Measurements from ENCODE around the gene NAT14. TPM values are rescaled to one million over a fixed set of nuclear protein-coding genes. Genes with fewer than 3 reads are reported as not detected.
A peak's percentile ranks its signal among the peaks of the same experiment; 100 is the strongest.

Gene NAT14
- total RNA-seq, 2 experiments from 2014 or later, result 10.5 to 14.7 TPM

DNA sequence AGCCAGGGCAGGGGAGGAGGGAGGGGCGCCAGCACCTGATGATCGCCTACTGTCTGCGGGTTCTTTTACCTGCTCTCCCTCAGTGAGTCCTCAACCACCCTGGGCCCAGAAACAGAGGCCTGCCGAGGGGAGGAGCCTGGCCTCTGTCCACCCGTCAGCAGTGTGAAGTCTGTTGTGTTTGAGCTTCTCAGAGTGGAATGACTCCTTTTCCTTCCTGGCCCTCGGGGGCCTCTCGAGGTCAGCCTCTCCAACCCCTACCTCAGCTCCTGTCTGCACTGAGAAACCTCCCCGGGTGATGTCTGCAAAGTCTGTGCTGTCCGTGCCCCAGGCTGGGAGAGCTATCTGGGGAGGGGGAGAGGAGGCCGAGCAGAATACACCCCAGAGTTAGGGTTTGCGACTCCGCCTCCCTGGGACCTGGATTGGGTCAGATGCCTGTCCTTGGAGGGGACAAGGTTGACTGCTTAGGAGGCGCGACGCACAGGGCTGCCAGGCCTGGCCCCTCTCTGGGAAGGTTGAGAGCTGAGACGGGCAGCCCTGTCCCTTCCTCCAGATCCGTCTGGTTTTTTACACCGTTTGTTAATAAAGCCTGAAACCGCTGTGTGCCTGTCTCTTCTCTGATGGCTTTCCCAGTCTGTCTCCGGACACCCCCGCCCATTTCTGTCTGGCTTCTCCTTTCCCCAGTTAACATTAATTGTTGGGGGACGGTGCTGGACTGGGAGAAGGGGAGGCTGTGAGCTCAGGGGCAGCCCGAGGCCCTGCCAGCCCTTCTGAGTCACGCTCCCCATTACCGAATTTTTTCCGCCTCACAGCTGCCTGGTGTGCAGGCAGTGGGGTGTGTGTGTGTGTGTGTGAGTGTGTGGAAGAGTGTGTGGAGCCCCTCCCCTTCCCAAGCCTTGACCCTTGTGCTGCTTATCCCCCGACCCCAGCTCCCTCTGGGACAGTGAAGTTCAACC lies 2.3 kb downstream of the NAT14 start:
- Histone ChIP-seq H3K9me3 (ENCODE audit: control insufficient read depth in 1 of 2, insufficient read depth in 1 of 2, low read length in 2 of 2) (no peaks in the 10 kb centered on the region), H3K36me3 (ENCODE audit: insufficient read depth, low read length) (peaks cover 5% of the 10 kb centered on the region), H3K27me3 (ENCODE audit: control insufficient read depth in 1 of 2, insufficient read depth in 2 of 2, low read length in 2 of 2) (peaks cover 0 to 7% of the 10 kb centered on the region in 2 experiments), H3K4me1 (ENCODE audit: insufficient read depth, low read length) (peaks cover 27% of the 10 kb centered on the region), H3K27ac (ENCODE audit: low read depth in 1 of 2, low read length in 2 of 2) (no peak overlapping the region), H3K4me3 (ENCODE audit: low read length) (no peak overlapping the region)
- ChIA-PET POLR2A (interaction anchor here (1.0 to 3.5 kb wide), 3 partner anchors 11 to 167 kb away, joined by 3 to 29 read pairs (median 4); partner anchors contain the start of genes U2AF2 and ZNF628), CTCF (interaction anchor here (2.2 kb wide), 1 partner anchor 17 kb away, joined by 7 read pairs; no protein-coding TSS in a partner anchor)
- no peak for ATAC-seq (ENCODE audit: poor library complexity)
- Mint-ChIP-seq H3K4me3 (peak overlapping the region; percentile 42), H3K36me3 (ENCODE audit: low read depth) (no peaks in the 10 kb centered on the region), H3K9me3 (no peaks in the 10 kb centered on the region), H3K27me3 (no peaks in the 10 kb centered on the region), H3K27ac (peak overlapping the region; percentile 51), H3K4me1 (ENCODE audit: low read depth) (peaks cover 11% of the 10 kb centered on the region)
- DNase-seq, result peak in 2 of 14 experiments; percentile 42 to 52
- intact Hi-C loops (cut with DNase I, micrococcal nuclease), result no loop called here
- TF ChIP-seq, protein P1, sequence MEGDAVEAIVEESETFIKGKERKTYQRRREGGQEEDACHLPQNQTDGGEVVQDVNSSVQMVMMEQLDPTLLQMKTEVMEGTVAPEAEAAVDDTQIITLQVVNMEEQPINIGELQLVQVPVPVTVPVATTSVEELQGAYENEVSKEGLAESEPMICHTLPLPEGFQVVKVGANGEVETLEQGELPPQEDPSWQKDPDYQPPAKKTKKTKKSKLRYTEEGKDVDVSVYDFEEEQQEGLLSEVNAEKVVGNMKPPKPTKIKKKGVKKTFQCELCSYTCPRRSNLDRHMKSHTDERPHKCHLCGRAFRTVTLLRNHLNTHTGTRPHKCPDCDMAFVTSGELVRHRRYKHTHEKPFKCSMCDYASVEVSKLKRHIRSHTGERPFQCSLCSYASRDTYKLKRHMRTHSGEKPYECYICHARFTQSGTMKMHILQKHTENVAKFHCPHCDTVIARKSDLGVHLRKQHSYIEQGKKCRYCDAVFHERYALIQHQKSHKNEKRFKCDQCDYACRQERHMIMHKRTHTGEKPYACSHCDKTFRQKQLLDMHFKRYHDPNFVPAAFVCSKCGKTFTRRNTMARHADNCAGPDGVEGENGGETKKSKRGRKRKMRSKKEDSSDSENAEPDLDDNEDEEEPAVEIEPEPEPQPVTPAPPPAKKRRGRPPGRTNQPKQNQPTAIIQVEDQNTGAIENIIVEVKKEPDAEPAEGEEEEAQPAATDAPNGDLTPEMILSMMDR (IDR thresholded peaks at IDR 0.05), result no peak

DNA sequence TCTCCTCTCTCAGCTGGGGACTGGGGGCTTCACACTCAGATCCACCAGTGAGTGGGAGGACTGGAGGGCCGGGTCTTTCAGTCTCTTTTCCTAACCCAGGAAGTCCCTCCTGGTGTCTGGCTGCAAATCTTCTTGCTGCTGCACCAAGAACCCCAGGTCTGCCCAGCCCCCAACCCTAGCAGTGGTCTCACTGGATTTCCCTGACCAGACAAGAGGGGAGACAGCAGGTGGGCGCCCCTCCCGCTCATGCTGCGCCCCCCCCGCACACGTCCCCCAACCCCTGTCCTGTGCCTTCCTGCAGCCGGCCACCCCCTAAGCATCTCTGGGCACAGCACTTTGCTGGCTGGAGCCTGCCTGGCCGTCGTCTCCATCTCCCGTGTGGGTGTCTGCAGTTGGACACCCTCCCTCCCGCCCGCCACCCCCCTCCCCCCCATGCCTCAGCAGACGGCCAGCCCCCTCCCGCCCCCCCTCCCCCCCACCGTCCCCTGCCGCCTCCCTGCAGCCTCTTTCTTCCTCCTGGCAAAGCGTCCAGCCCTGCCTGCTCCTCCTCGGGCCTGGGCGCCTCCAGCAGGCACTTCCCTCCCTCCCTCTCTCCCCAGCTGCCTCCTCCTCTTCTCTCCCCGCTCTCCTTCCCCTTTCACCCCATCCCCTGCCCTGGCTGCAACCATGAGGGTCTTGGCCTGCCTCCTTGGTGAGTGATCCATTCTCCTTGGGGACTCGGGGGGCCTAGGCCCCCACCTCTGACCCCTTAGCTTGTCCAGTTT lies 3.1 kb downstream of the NAT14 start, which contains the start of gene SSC5D:
Gene SSC5D (plus strand): TSS at position 513 of the 764 bp plus-strand sequence. CDS start 154 bp downstream, at position 667.
- H3K36me3 ChIP-seq (ENCODE audit: insufficient read depth, low read length), result peaks cover 5% of the 10 kb centered on the region
- ChIA-PET POLR2A (interaction anchor here (1.1 to 3.5 kb wide), 3 partner anchors 11 to 167 kb away, joined by 3 to 29 read pairs (median 4); partner anchors contain the start of genes U2AF2 and ZNF628), CTCF (no interaction called here)
- H3K27ac Mint-ChIP-seq, result peak within 1 kb of the TSS; percentile 51
- H3K27me3 Mint-ChIP-seq, result no peaks in the 10 kb centered on the region
- TF ChIP-seq, protein P1 (IDR thresholded peaks at IDR 0.05), result no peak
- no peaks in the 10 kb centered on the region for H3K9me3 Mint-ChIP-seq
- no peaks in the 10 kb centered on the region for H3K36me3 Mint-ChIP-seq (ENCODE audit: low read depth)
- H3K9me3 ChIP-seq (ENCODE audit: control insufficient read depth in 1 of 2, insufficient read depth in 1 of 2, low read length in 2 of 2), result no peaks in the 10 kb centered on the region
- intact Hi-C loops (cut with DNase I, micrococcal nuclease), result no loop called here
- ATAC-seq (ENCODE audit: poor library complexity) (no peak), DNase-seq (no peak)
- no peak within 1 kb of the TSS for H3K27ac ChIP-seq (ENCODE audit: low read depth in 1 of 2, low read length in 2 of 2)
- H3K4me1 Mint-ChIP-seq (ENCODE audit: low read depth), result peaks cover 11% of the 10 kb centered on the region
- no peak within 1 kb of the TSS for H3K4me3 ChIP-seq (ENCODE audit: low read length)
- H3K27me3 ChIP-seq (ENCODE audit: control insufficient read depth in 1 of 2, insufficient read depth in 2 of 2, low read length in 2 of 2), result peaks cover 0 to 7% of the 10 kb centered on the region in 2 experiments
- H3K4me1 ChIP-seq (ENCODE audit: insufficient read depth, low read length), result peaks cover 26% of the 10 kb centered on the region
- H3K4me3 Mint-ChIP-seq, result peak within 1 kb of the TSS; percentile 30

DNA sequence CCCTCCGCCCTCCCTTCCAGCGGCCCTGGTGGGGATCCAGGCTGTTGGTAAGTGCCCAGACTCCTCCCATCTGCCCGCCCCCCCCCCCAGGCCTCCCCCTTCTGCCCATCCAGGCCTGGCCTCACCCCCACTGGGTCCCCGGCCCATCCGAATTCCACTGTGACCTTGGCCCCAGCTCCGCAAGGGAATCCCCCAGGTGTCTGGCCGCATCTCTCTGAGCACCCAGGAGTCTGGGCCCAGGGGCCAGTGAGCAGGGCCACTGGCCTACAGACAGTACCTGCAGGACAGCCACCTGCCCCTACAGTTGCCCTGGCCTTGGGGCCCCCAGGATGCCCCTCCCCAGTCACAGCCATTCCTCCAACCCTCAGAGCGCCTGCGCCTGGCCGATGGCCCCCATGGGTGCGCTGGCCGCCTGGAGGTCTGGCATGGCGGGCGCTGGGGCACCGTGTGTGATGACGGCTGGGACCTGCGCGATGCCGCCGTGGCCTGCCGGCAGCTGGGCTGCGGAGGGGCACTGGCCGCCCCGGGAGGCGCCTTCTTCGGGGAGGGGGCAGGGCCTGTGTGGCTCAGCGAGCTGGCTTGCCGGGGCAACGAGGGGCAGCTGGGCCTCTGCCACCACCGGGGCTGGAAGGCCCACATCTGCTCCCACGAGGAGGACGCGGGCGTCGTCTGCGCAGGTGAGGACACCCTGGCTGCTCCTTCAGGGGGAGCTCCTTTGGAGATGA lies 4.2 kb downstream of the NAT14 start:
- Histone ChIP-seq H3K36me3 (ENCODE audit: insufficient read depth, low read length) (no peaks in the 10 kb centered on the region), H3K27me3 (ENCODE audit: control insufficient read depth in 1 of 2, insufficient read depth in 2 of 2, low read length in 2 of 2) (peaks cover 0 to 7% of the 10 kb centered on the region in 2 experiments), H3K4me3 (ENCODE audit: low read length) (no peak overlapping the region), H3K9me3 (ENCODE audit: control insufficient read depth in 1 of 2, insufficient read depth in 1 of 2, low read length in 2 of 2) (no peaks in the 10 kb centered on the region), H3K27ac (ENCODE audit: low read depth in 1 of 2, low read length in 2 of 2) (no peak overlapping the region), H3K4me1 (ENCODE audit: insufficient read depth, low read length) (peaks cover 19% of the 10 kb centered on the region)
- H3K4me1 Mint-ChIP-seq (ENCODE audit: low read depth), result peaks cover 11% of the 10 kb centered on the region
- ChIA-PET CTCF (interaction anchor here (1.1 kb wide), 1 partner anchor 15 kb away, joined by 4 read pairs; no protein-coding TSS in a partner anchor), POLR2A (interaction anchor here (1.4 kb wide), 1 partner anchor 15 kb away, joined by 4 read pairs; no protein-coding TSS in a partner anchor)
- ATAC-seq (ENCODE audit: poor library complexity) (no peak), DNase-seq (no peak)
- H3K36me3 Mint-ChIP-seq (ENCODE audit: low read depth), result no peaks in the 10 kb centered on the region
- no peaks in the 10 kb centered on the region for H3K27me3 Mint-ChIP-seq
- TF ChIP-seq, protein P1 (IDR thresholded peaks at IDR 0.05), result no peak
- intact Hi-C loops (cut with DNase I, micrococcal nuclease), result no loop called here
- H3K27ac Mint-ChIP-seq, result no peak overlapping the region
- no peaks in the 10 kb centered on the region for H3K9me3 Mint-ChIP-seq
- H3K4me3 Mint-ChIP-seq, result no peak overlapping the region
